GM12878 (cell line): ENCODE results near the gene SMO. TPM values are rescaled to one million over a fixed set of nuclear protein-coding genes. Genes with fewer than 3 reads are reported as not detected.

ENCODE experiments used
- ATAC-seq: fragments of 200-7000 bp; cut with Tn5 transposase; 3 replicates; pipeline ENCODE4 v1.9.1; 2020; ENCODE audit warnings: mild to moderate bottlenecking, moderate library complexity
- BruUV-seq: library from RNA; stranded (reverse); fragments of 400-500 nt; replicated peaks from 2 replicates; lab custom pipeline; 2021; lab: Mats Ljungman, UMichigan
- CTCF ChIA-PET: fragments of 300-600 bp; sonication (Branson Sonifier 250); formaldehyde crosslinking; extraction: SDS; loops from one replicate; lab custom pipeline; 2021; ENCODE audit warnings: inconsistent platforms; lab: Yijun Ruan, JAX
- POLR2A ChIA-PET: fragments of 350-600 bp; formaldehyde crosslinking; extraction: SDS; loops from one replicate; lab custom pipeline; 2021; ENCODE audit warnings: inconsistent platforms; lab: Charles Lee
- RAD21 ChIA-PET: fragments of 300-600 bp; sonication (Branson Sonifier 250); formaldehyde crosslinking; loops from one replicate; lab custom pipeline; 2023; ENCODE audit warnings: antibody characterized with exemption; ENCODE audit not compliant: unreplicated experiment; lab: Charles Lee
- SMC1A ChIA-PET: fragments of 300-600 bp; sonication (Branson Sonifier 250); formaldehyde crosslinking; loops from one replicate; lab custom pipeline; 2023; ENCODE audit not compliant: unreplicated experiment, uncharacterized antibody; lab: Charles Lee
- DNase-seq: peaks from one replicate; pipeline ENCODE4 v3.0.0-alpha.2; 2011; ENCODE audit warnings: low read depth, low spot score
- FAIRE-seq: peaks from 3 replicates; lab custom pipeline; 2011; peaks lifted over from hg19 to GRCh38; lab: Jason Lieb, UNC
- H2AFZ ChIP-seq: 2 replicates; pipeline ENCODE4 v1.6.0; 2011; ENCODE audit warnings: low read depth, low read length, control low read depth; ENCODE audit not compliant: control insufficient read depth
- H3K27ac ChIP-seq: 2 replicates; pipeline ENCODE4 v1.5.1; 2011; ENCODE audit warnings: control low read depth; ENCODE audit not compliant: control insufficient read depth, insufficient read depth
- H3K27me3 ChIP-seq, 2 experiments: replicated peaks in 1 of 2; 2 replicates each; pipeline versions ENCODE4 v1.6.0 to v1.6.1; 2011; ENCODE audit warnings: low read length in 1 of 2; ENCODE audit not compliant: control insufficient read depth in 2 of 2, insufficient read depth in 2 of 2
- H3K36me3 ChIP-seq, 2 experiments: 2 replicates each; pipeline ENCODE4 v1.5.1; 2011; ENCODE audit warnings: low read length in 1 of 2; ENCODE audit not compliant: control insufficient read depth in 2 of 2, insufficient read depth in 2 of 2
- H3K4me1 ChIP-seq: 2 replicates; pipeline ENCODE4 v1.6.1; 2011; ENCODE audit warnings: mild to moderate bottlenecking, low read length, moderate library complexity, mixed read lengths; ENCODE audit not compliant: control insufficient read depth, insufficient read depth
- H3K4me2 ChIP-seq: 2 replicates; pipeline ENCODE4 v1.6.0; 2011; ENCODE audit warnings: control low read depth; ENCODE audit not compliant: control insufficient read depth, insufficient read depth
- H3K4me3 ChIP-seq: fragments of 200-600 bp; sonication (generic); 2 replicates; pipeline ENCODE4 v1.5.1; 2016
- H3K79me2 ChIP-seq: 2 replicates; pipeline ENCODE4 v1.6.0; 2011; ENCODE audit warnings: low read length; ENCODE audit not compliant: control insufficient read depth, insufficient read depth
- H3K9ac ChIP-seq: 2 replicates; pipeline ENCODE4 v1.8.0; 2011; ENCODE audit warnings: low read length, control low read depth, mixed read lengths; ENCODE audit not compliant: control insufficient read depth, insufficient read depth
- H3K9me3 ChIP-seq: replicated peaks from 3 replicates; pipeline ENCODE4 v1.5.1; 2011; ENCODE audit warnings: mild to moderate bottlenecking, low read length; ENCODE audit not compliant: control insufficient read depth, insufficient read depth
- H4K20me1 ChIP-seq: 2 replicates; pipeline ENCODE4 v1.6.0; 2011; ENCODE audit not compliant: control insufficient read depth, insufficient read depth
- EED ChIP-seq: sonication (generic); IDR thresholded peaks from 2 replicates; pipeline ENCODE4 v1.6.1; 2016; ENCODE audit warnings: antibody characterized with exemption, low read depth
- KLF5 ChIP-seq: fragments of 450-650 bp; IDR thresholded peaks from 2 replicates; pipeline ENCODE4 v1.6.1; 2014; ENCODE audit warnings: mild to moderate bottlenecking; ENCODE audit not compliant: partially characterized antibody
- PRDM15 ChIP-seq: fragments of 450-650 bp; formaldehyde crosslinking; IDR thresholded peaks from 2 replicates; pipeline ENCODE4 v1.4.0; 2020; ENCODE audit warnings: mild to moderate bottlenecking, moderate library complexity
- ZNF24 ChIP-seq: fragments of 450-650 bp; IDR thresholded peaks from 2 replicates; pipeline ENCODE4 v1.6.1; 2017; ENCODE audit warnings: antibody characterized with exemption, mild to moderate bottlenecking
- WGBS: methylation state at CpG from one replicate; pipeline ENCODE4 v1.1.6; 2016; ENCODE audit warnings: low lambda C conversion rate; ENCODE audit not compliant: insufficient replicate concordance, insufficient coverage; ENCODE audit errors: missing lambda C conversion rate; 5-methylcytosine and 5-hydroxymethylcytosine counted together
- in situ Hi-C: fragments of 300-500 bp; cut with MboI; formaldehyde crosslinking; loops from 9 replicates; pipeline ENCODE4 v1.14.3; 2018; ENCODE audit warnings: mixed read lengths
- intact Hi-C: fragments of 100-400 bp; cut with micrococcal nuclease; formaldehyde crosslinking; loops from one replicate; pipeline ENCODE4 v1.14.2; 2022; ENCODE audit not compliant: unreplicated experiment
- polyA plus RNA-seq, 11 experiments: library from polyadenylated mRNA; depleted of rRNA in 4 of 11; unstranded in 6 of 11; stranded (reverse) in 5 of 11; fragments of >200 nt; fragmentation: Nextera tagmentation in 4 of 11; fragmentation: Illumina TruSeq in 1 of 11; extraction: Ambion mirVana in 4 of 11; extraction: Trizol in 1 of 11; gene quantifications; 1 replicate in 1 of 11; 2 replicates in 10 of 11; pipeline versions ENCODE4 v1.2.1 to v1.2.3, GENCODE V29; 2011 to 2016; ENCODE audit warnings: inconsistent platforms in 2 of 11, missing spikeins in 2 of 11, low read depth in 1 of 11
- total RNA-seq, 4 experiments: library from RNA; depleted of rRNA in 3 of 4; stranded (reverse); fragments of >200 nt in 3 of 4; fragmentation: Illumina TruSeq in 1 of 4; extraction: Trizol in 1 of 4; gene quantifications; 2 replicates each; pipeline versions ENCODE4 v1.2.1 to v1.2.3, GENCODE V29; 2013 to 2021

Gene SMO
- total and polyA plus RNA-seq, 10 of the 15 experiments (the other 5 are each of a cell fraction or from before 2014, with no cell fraction given) = 0.40 to 11.2 (median 2.6) TPM

- TF ChIP-seq PRDM15 (CRISPR knock-in tag) = no peak
These were observed 16.8 kb downstream of the SMO start (continued) for GRCh38 chr7:129205126-129205818.

GRCh38 chr7:129205987-129206785, 17.8 kb downstream of the SMO start:
- no peak for ATAC-seq

More at GRCh38 chr7:129205987-129206785, 17.8 kb downstream of the SMO start:
- H3K27me3 ChIP-seq = no peaks in the 10 kb centered on the region
- intact Hi-C loops = no loop called here
- no peaks in the 10 kb centered on the region for H3K9me3 ChIP-seq
- SMC1A ChIA-PET = interaction anchor here (0.5 to 5.8 kb wide), 4 partner anchors 26 to 56 kb away, joined by 3 to 70 read pairs (median 4); no protein-coding TSS in a partner anchor
- H3K9ac ChIP-seq = no peak overlapping the region
- in situ Hi-C loops = no loop called here
- RAD21 ChIA-PET = interaction anchor here (0.7 to 2.1 kb wide), 5 partner anchors 11 to 111 kb away, joined by 3 to 6 read pairs (median 3); no protein-coding TSS in a partner anchor
- DNase-seq = no peak
- no TSS peak for BruUV-seq
- no peak overlapping the region for H3K4me2 ChIP-seq
- TF ChIP-seq EED (no peak), ZNF24 (no peak), KLF5 (no peak)
- no peaks in the 10 kb centered on the region for H3K79me2 ChIP-seq
- CTCF ChIA-PET = interaction anchor here (1.1 to 9.6 kb wide), 3 partner anchors 9 to 43 kb away, joined by 4 to 109 read pairs (median 6); no protein-coding TSS in a partner anchor
- POLR2A ChIA-PET = interaction anchor here (1.1 kb wide), 1 partner anchor 39 kb away, joined by 3 read pairs; no protein-coding TSS in a partner anchor
- H3K4me3 ChIP-seq = no peak overlapping the region
- no peak overlapping the region for H2AFZ ChIP-seq
- H4K20me1 ChIP-seq = no peaks in the 10 kb centered on the region
- 91% methylated on average over 12 of the region's 18 CpGs for WGBS
- H3K27ac ChIP-seq = no peak overlapping the region
- no peak for FAIRE-seq
- H3K4me1 ChIP-seq = no peaks in the 10 kb centered on the region
- no peaks in the 10 kb centered on the region for H3K36me3 ChIP-seq
